Panc1 (cell line): ENCODE results near the gene PPM1F.

Source experiments
- CTCF ChIP-seq: fragments of 450-650 bp; IDR thresholded peaks from 2 replicates; pipeline ENCODE4 v1.5.1; 2017; ENCODE audit warnings: mild to moderate bottlenecking
- TCF7L2 ChIP-seq: IDR thresholded peaks from 2 replicates; pipeline ENCODE4 v1.6.1; 2011; ENCODE audit warnings: mild to moderate bottlenecking, low read depth, low read length, inconsistent platforms

- TF ChIP-seq CTCF (no peak), TCF7L2 (no peak)
Observed at GRCh38 chr22:21971858-21972275, 19.2 kb upstream of the PPM1F start.
